Central memory CD8-positive, alpha-beta T cell (primary cell): Measurements from ENCODE around the gene MAN2A1.
A peak's percentile ranks its signal among the peaks of the same experiment; 100 is the strongest.

Experiments
- ATAC-seq: fragments of 150-1000 bp; cut with Tn5 transposase; replicated peaks from 2 replicates; pipeline ENCODE4 v1.10.0; 2022; ENCODE audit warnings: mild to moderate bottlenecking, moderate FRiP score, moderate number of reproducible peaks; ENCODE audit not compliant: poor library complexity, severe bottlenecking; ENCODE audit errors: extremely low read depth
- DNase-seq, 2 donors: peaks; one replicate each; pipeline ENCODE4 v3.0.0; 2021; ENCODE audit warnings: low spot score in 2 of 2
- H3K27ac Mint-ChIP-seq: one replicate; pipeline ENCODE4 v1.8.0; 2022; ENCODE audit warnings: low read depth, mild to moderate bottlenecking, moderate library complexity, mixed read lengths
- H3K27me3 Mint-ChIP-seq: one replicate; pipeline ENCODE4 v1.8.0; 2022; ENCODE audit warnings: mixed read lengths
- H3K36me3 Mint-ChIP-seq: one replicate; pipeline ENCODE4 v1.8.0; 2022; ENCODE audit warnings: mild to moderate bottlenecking, moderate library complexity, mixed read lengths; ENCODE audit not compliant: insufficient read depth
- H3K4me1 Mint-ChIP-seq: one replicate; pipeline ENCODE4 v1.8.0; 2022; ENCODE audit warnings: mixed read lengths
- H3K4me3 Mint-ChIP-seq: one replicate; pipeline ENCODE4 v1.8.0; 2022; ENCODE audit warnings: mild to moderate bottlenecking, moderate library complexity, mixed read lengths
- H3K9me3 Mint-ChIP-seq: one replicate; pipeline ENCODE4 v1.8.0; 2022; ENCODE audit warnings: mixed read lengths

The MAN2A1 gene

GRCh38 chr5:109779036-109779735 lies 89.5 kb downstream of the MAN2A1 start:
- Mint-ChIP-seq H3K9me3 (no peaks in the 10 kb centered on the region), H3K36me3 (peaks cover 20% of the 10 kb centered on the region), H3K4me1 (peaks cover 5% of the 10 kb centered on the region), H3K4me3 (no peak overlapping the region), H3K27ac (no peak overlapping the region), H3K27me3 (no peaks in the 10 kb centered on the region)
- DNase-seq, result no peak
- no peak for ATAC-seq

DNA sequence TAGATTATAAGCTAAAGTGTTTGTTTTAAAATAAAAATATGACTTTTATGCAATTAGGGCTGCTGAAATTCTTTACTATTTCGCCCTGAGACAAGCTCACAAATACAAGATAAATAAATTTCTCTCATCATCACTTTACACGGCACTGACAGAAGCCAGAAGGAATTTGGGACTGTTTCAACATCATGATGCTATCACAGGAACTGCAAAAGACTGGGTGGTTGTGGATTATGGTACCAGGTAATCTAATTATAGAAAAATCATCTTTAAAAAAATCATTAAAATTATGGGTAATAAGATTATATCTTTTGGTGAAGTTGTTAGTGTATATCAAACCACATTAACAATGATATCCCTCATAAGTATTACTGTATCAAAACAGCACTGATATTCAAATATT lies 95.0 kb downstream of the MAN2A1 start:
- Mint-ChIP-seq H3K27me3 (no peaks in the 10 kb centered on the region), H3K9me3 (no peaks in the 10 kb centered on the region), H3K4me3 (no peak overlapping the region), H3K36me3 (peaks cover 17% of the 10 kb centered on the region), H3K4me1 (peaks cover 19% of the 10 kb centered on the region), H3K27ac (no peak overlapping the region)
- no peak for ATAC-seq
- no peak for DNase-seq

DNA sequence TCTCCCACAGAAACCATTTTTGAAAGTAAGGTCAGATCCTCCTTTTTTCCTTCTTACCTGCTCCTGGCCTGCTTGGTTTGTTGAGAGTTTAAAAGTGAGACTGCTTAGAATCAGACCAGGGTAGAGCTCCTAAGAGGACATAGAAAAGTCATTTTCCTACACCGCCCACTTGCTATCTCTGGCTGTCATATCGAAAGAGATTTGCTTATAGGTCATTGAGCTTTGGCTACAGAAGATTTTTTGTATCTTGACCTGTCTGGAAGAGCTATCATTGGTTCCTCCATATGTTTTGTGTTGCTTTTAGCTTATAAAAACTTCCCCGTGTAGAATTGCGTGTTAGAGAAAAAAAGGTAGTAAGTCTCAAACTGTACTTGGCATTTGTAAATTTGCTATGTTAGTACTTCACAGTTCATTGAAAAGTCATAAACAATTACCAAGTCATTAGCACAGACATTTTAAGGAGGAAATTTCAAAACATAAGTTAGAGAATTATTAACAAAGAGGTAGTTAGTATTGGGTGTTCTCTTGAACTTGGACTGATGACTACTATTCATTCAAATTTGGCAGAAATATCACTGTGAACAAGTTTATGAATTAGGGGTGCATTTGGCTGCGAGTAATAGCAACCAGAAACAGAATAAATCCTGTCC lies 96.6 kb downstream of the MAN2A1 start:
- H3K27me3 Mint-ChIP-seq, result no peaks in the 10 kb centered on the region
- DNase-seq (no peak), ATAC-seq (no peak)
- H3K27ac Mint-ChIP-seq, result no peak overlapping the region
- H3K36me3 Mint-ChIP-seq, result peaks cover 19% of the 10 kb centered on the region
- no peak overlapping the region for H3K4me3 Mint-ChIP-seq
- H3K9me3 Mint-ChIP-seq, result no peaks in the 10 kb centered on the region
- H3K4me1 Mint-ChIP-seq, result peaks cover 19% of the 10 kb centered on the region

GRCh38 chr5:109788596-109788995 lies 98.9 kb downstream of the MAN2A1 start:
- Mint-ChIP-seq H3K4me3 (no peak overlapping the region), H3K27ac (peak overlapping the region; percentile 67), H3K36me3 (peaks cover 20% of the 10 kb centered on the region), H3K9me3 (no peaks in the 10 kb centered on the region), H3K27me3 (no peaks in the 10 kb centered on the region), H3K4me1 (peaks cover 19% of the 10 kb centered on the region)
- no peak for ATAC-seq
- DNase-seq, result no peak

- Mint-ChIP-seq H3K4me3 (no peak overlapping the region), H3K27ac (no peak overlapping the region), H3K36me3 (peaks cover 31% of the 10 kb centered on the region), H3K27me3 (no peaks in the 10 kb centered on the region), H3K4me1 (peaks cover 6% of the 10 kb centered on the region), H3K9me3 (no peaks in the 10 kb centered on the region)
- DNase-seq (no peak), ATAC-seq (no peak)
These were observed 102.9 kb downstream of the MAN2A1 start for GRCh38 chr5:109792613-109793012.

GRCh38 chr5:109803854-109804253 lies 114.1 kb downstream of the MAN2A1 start:
- DNase-seq, result no peak
- Mint-ChIP-seq H3K36me3 (peaks cover 11% of the 10 kb centered on the region), H3K4me1 (peaks cover 3% of the 10 kb centered on the region)

GRCh38 chr5:109805472-109805871 lies 115.7 kb downstream of the MAN2A1 start:
- DNase-seq (no peak), ATAC-seq (no peak)
- H3K4me1 Mint-ChIP-seq, result peaks cover 11% of the 10 kb centered on the region
- H3K27ac Mint-ChIP-seq, result no peak overlapping the region
- H3K27me3 Mint-ChIP-seq, result no peaks in the 10 kb centered on the region
- H3K9me3 Mint-ChIP-seq, result no peaks in the 10 kb centered on the region
- H3K36me3 Mint-ChIP-seq, result peaks cover 8% of the 10 kb centered on the region
- H3K4me3 Mint-ChIP-seq, result no peak overlapping the region

More at GRCh38 chr5:109803854-109804253, 114.1 kb downstream of the MAN2A1 start:
- H3K27me3 Mint-ChIP-seq, result no peaks in the 10 kb centered on the region
- H3K27ac Mint-ChIP-seq, result peak overlapping the region; percentile 46
- no peak for ATAC-seq
- no peak overlapping the region for H3K4me3 Mint-ChIP-seq
- no peaks in the 10 kb centered on the region for H3K9me3 Mint-ChIP-seq

DNA sequence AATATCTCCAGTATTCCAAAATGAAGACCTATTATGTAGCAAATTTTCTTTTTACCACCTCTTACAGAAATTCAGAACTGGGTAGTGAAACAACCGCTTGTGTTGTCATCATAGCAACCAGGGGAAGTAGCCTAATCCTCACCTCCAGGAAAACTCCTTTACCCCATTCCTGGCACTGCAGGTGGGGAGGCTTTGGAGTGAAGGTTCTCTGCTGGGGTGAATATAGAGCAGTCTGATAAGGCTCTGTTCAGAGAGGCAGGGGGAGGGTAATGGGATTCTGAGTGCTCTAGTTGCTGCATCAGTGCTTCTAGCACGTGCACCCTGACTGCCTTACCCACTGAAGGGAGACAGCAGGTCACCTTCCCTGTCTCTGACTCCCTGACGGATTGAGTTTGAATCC lies 116.2 kb downstream of the MAN2A1 start:
- peaks cover 8% of the 10 kb centered on the region for H3K36me3 Mint-ChIP-seq
- no peak for ATAC-seq

DNA sequence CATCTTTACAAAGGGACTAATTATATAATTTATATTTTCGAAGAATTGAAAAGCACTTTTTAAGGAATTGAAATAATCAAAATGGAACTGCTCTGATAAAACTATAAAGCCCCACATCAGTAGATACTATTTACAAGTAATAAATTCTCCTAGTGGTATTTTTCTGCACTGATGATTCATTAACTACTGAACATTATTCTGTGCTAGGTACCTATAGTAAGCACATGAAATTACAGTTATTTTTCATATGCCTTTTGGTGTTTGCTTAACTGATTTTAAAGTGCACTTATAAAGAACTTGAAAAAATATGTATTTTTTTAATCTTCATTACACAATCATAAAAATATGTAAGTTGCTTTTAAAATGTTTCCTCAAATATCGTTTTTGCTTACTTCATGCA lies 123.0 kb downstream of the MAN2A1 start:
- H3K27ac Mint-ChIP-seq, result no peak overlapping the region
- no peak overlapping the region for H3K4me3 Mint-ChIP-seq
- no peaks in the 10 kb centered on the region for H3K27me3 Mint-ChIP-seq
- H3K4me1 Mint-ChIP-seq, result peaks cover 14% of the 10 kb centered on the region
- DNase-seq (no peak), ATAC-seq (no peak)
- H3K36me3 Mint-ChIP-seq, result peaks cover 12% of the 10 kb centered on the region
- no peaks in the 10 kb centered on the region for H3K9me3 Mint-ChIP-seq

More for the DNA sequence above, 116.2 kb downstream of the MAN2A1 start:
- Mint-ChIP-seq H3K27me3 (no peaks in the 10 kb centered on the region), H3K9me3 (no peaks in the 10 kb centered on the region), H3K4me1 (peaks cover 14% of the 10 kb centered on the region), H3K27ac (no peak overlapping the region), H3K4me3 (no peak overlapping the region)
- DNase-seq, result no peak

GRCh38 chr5:109816732-109817131 lies 127.0 kb downstream of the MAN2A1 start:
- Mint-ChIP-seq H3K27me3 (no peaks in the 10 kb centered on the region), H3K36me3 (peaks cover 17% of the 10 kb centered on the region), H3K9me3 (no peaks in the 10 kb centered on the region), H3K27ac (no peak overlapping the region), H3K4me3 (no peak overlapping the region), H3K4me1 (peaks cover 7% of the 10 kb centered on the region)
- no peak for DNase-seq
- no peak for ATAC-seq

DNA sequence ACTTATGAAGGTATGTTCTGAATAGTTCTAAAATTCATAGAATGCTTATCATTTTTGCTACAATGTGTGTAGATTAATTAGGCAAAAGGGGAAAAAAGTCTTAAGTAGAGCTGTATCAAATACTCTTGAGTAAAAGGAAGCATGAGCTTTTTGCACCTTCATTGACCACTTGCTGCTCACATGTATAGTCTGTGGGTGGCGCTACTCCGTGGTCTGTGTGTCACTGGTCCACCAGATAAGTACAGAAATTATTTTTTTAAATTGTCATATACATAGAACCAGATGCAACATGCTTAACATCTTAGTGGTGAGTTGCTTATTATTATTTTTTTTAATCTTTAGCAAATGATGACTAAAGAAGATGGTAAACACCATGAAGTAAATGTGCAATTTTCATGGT lies 130.2 kb downstream of the MAN2A1 start:
- DNase-seq (no peak), ATAC-seq (no peak)
- no peak overlapping the region for H3K27ac Mint-ChIP-seq
- no peak overlapping the region for H3K4me3 Mint-ChIP-seq
- no peaks in the 10 kb centered on the region for H3K27me3 Mint-ChIP-seq
- no peaks in the 10 kb centered on the region for H3K9me3 Mint-ChIP-seq
- peaks cover 20% of the 10 kb centered on the region for H3K36me3 Mint-ChIP-seq
- H3K4me1 Mint-ChIP-seq, result peaks cover 7% of the 10 kb centered on the region

DNA sequence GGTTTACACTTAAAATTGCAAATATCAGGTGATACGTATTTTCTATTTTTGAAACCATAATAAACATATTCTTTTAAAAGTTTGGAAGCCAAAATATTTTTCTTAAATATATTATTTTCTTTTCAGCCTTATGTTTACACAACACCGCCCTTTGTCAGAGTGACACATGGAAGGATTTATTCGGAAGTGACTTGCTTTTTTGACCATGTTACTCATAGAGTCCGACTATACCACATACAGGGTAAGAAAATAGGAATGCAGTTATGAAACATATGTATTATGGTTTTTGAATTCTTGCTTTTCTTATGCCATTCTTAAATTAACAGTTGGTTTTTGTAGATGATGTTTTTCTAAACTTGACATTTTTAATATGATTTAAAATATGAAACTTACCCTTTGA lies 133.9 kb downstream of the MAN2A1 start:
- Mint-ChIP-seq H3K4me1 (peaks cover 12% of the 10 kb centered on the region), H3K27me3 (no peaks in the 10 kb centered on the region), H3K27ac (no peak overlapping the region), H3K4me3 (no peak overlapping the region), H3K36me3 (peaks cover 27% of the 10 kb centered on the region), H3K9me3 (no peaks in the 10 kb centered on the region)
- DNase-seq, result no peak
- ATAC-seq, result no peak

GRCh38 chr5:109825450-109825849 lies 135.7 kb downstream of the MAN2A1 start:
- no peak for DNase-seq

More at GRCh38 chr5:109825450-109825849, 135.7 kb downstream of the MAN2A1 start:
- H3K36me3 Mint-ChIP-seq, result peaks cover 23% of the 10 kb centered on the region
- ATAC-seq, result no peak
- no peak overlapping the region for H3K4me3 Mint-ChIP-seq
- no peak overlapping the region for H3K27ac Mint-ChIP-seq
- H3K27me3 Mint-ChIP-seq, result no peaks in the 10 kb centered on the region
- H3K9me3 Mint-ChIP-seq, result no peaks in the 10 kb centered on the region
- peaks cover 12% of the 10 kb centered on the region for H3K4me1 Mint-ChIP-seq
